HG03520 (cell line): Measurements from ENCODE around the gene KDM1B.
"Not testable (repeated sequence)": the region's sequence is repeated elsewhere in the genome, so short reads cannot be mapped to it uniquely, and the experiment has no call there.

Source experiments
- ATAC-seq: cut with Tn5 transposase; IDR thresholded peaks from one replicate; pipeline ENCODE4 v1.9.1; 2021; ENCODE audit warnings: mild to moderate bottlenecking, moderate library complexity; ENCODE audit not compliant: unreplicated experiment

The KDM1B gene

GRCh38 chr6:18227166-18227565, 71.9 kb downstream of the KDM1B start:
- not testable (repeated sequence) for ATAC-seq

- ATAC-seq, result not testable (repeated sequence)
Measured at GRCh38 chr6:18228590-18228989, 73.4 kb downstream of the KDM1B start.

DNA sequence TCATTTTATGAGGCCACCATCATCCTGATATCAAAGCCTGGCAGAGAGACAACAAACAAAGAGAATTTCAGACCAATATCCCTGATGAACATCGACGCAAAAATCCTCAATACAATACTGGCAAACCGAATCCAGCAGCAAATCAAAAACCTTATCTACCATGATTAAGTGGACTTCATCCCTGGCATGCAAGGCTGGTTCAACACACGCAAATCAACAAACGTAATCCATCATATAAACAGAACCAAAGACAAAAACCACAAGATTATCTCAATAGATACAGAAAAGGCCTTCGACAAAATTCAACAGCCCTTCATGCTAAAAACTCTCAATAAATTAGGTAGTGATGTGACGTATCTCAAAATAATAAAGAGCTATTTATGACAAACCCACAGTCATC, 76.6 kb downstream of the KDM1B start:
- not testable (repeated sequence) for ATAC-seq

- not testable (repeated sequence) for ATAC-seq
Measured at GRCh38 chr6:18233770-18234169, 78.5 kb downstream of the KDM1B start.

- no peak for ATAC-seq
Measured at GRCh38 chr6:18234564-18234963, 79.3 kb downstream of the KDM1B start.

- no peak for ATAC-seq
Measured at GRCh38 chr6:18235524-18235923, 80.3 kb downstream of the KDM1B start.

DNA sequence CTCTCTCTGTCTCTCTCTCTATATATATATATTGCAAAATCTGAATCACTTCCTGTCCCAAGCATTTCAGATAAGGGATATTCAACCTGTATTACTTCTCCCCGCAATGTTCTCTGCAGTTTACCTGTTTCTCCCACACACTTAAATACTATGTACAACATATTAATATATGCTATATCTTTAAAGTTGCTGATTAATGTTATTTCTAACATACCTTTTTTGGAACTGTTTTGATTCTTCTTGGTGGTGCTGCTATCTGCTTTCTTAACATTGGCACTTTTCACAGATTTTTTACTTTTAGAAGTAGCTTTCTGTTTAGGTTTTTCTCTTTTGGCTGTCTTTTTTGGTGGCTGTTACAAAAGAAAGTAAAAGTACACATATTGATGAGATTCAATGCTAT, 81.9 kb downstream of the KDM1B start:
- ATAC-seq, result no peak

DNA sequence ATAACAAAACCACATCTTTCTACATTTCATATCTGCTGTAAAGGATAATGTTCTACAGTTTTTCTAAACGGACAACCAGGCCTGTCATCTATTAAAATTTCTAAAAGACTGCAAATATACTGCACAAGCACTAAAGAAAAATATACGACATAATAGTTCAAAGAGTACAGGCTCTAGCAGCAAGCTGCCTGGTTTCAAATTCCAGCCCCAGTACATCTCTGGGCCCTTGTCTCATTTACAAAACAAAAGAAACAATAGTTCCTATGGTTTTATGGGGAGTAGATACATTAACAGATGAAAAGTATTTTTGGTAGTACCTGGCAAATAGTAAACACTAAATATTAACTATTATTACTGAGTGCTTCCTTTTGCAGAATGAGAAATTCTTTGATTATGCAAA, 85.0 kb downstream of the KDM1B start:
- ATAC-seq, result no peak

DNA sequence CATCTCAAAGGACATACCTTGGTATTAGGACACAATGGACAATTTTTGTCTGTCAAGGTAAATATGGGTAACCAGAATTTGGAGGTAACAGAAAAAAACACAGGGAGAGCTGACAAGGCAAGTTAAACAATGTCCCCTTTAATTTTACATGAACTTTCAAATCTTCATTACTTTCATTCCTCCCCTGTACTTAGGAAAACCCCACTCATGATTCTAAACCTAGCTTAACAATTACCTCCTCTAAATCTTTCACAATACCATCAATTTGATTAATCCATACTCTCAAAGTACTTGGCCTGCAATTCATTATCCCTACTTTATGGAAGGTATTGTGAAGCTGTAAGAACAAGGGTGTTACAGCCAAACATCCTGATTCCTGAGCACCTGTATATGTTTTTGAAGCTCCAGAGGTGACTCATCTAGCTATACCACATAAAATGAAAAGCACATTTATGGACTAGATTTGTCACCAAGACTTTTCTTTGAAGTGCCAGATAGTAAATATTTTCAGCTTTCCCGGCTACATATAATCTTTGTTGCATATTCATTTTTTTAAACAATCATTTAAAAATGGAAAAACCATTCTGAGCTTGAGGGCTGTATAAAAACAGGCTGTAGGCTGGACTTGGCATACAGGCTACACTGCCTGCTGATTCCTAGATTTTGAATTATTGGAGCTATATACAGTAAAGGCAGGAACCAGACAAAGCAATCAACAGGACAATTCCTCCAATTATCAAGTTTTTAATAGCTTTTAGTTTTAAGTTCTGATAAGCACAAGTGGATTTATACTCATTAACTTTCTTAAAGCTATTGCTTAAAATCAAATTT, 86.2 kb downstream of the KDM1B start:
- ATAC-seq, result no peak

- no peak for ATAC-seq
Measured at GRCh38 chr6:18242062-18242851, 87.0 kb downstream of the KDM1B start.

- no peak for ATAC-seq
Measured at GRCh38 chr6:18243302-18243893, 88.2 kb downstream of the KDM1B start.

- no peak for ATAC-seq
Measured at GRCh38 chr6:18244251-18244650, 89.0 kb downstream of the KDM1B start.

GRCh38 chr6:18245079-18245478, 89.9 kb downstream of the KDM1B start:
- no peak for ATAC-seq

GRCh38 chr6:18245642-18246041, 90.4 kb downstream of the KDM1B start:
- ATAC-seq, result no peak

- no peak for ATAC-seq
Measured at GRCh38 chr6:18246205-18246604, 91.0 kb downstream of the KDM1B start.

DNA sequence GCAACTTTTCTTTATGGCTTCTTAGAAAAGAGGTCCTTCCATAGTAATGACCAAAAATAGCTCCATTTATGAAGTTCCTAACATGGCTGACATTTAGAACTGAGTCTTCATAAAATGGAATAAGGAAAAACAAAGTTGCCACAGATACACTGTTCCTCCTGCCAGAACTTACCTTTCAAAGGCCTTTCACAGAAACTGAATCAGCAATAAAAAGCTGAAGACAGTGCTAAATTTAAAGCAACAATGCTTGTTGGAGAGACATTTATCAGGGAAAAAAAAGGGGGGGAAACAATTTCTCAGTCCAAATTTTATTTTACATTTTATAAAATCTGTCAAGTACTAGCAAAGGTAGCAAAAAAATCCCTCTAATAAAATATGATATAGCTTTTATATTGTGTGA, 91.8 kb downstream of the KDM1B start:
- ATAC-seq, result no peak

DNA sequence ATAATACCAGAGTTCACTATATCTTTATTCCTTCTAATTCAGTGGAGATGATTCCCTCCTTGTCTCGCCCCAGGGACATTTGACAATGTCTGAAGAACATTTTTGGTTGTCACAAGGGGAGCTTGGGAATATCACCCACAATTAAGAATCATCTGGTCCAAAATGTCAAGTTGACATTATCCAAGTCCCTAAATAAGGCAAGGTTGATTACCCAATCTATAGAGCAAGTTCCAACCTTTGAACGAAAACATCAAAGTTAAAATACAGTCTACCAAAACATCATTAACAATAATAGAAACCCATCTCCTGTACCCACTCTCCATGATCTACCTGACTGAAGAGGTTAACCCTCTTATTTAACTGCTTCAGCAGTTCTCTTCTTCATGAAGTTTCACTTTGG, 93.5 kb downstream of the KDM1B start:
- no peak for ATAC-seq

- no peak for ATAC-seq
Measured at GRCh38 chr6:18249271-18249670, 94.0 kb downstream of the KDM1B start.

DNA sequence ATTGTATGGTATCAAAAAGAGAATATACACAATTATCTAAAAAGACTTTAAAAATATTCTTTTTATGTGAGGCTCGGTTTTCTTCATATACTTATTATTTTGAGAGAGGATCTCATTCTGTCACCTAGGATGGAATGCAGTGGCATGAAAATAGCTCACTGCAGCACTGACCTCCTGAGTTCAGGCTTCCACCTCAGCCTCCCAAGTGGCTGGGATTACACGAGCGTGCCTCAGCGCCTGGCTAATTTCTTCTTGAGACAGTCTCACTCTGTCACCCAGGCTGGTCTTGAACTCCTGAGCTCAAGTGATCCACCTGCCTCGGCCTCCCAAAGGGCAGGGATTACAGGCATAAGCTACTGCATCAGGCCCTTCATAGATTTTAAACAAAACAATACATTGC, 98.4 kb downstream of the KDM1B start:
- ATAC-seq, result no peak

- ATAC-seq, result no peak
Measured at GRCh38 chr6:18254793-18255192, 99.6 kb downstream of the KDM1B start.

GRCh38 chr6:18259675-18260447, 104.6 kb downstream of the KDM1B start:
- ATAC-seq, result no peak
